ENCODE measurements around the gene KRTAP12-4. TPM values are rescaled to one million over a fixed set of nuclear protein-coding genes. Genes with fewer than 3 reads are reported as not detected.
"Not testable (repeated sequence)": the region's sequence is repeated elsewhere in the genome, so short reads cannot be mapped to it uniquely, and the experiment has no call there.

KRTAP12-4 gene
- total RNA-seq, 3 donors from 2014 or later (not counting 1 experiment from before 2014, with no cell fraction given) = not detected

DNA sequence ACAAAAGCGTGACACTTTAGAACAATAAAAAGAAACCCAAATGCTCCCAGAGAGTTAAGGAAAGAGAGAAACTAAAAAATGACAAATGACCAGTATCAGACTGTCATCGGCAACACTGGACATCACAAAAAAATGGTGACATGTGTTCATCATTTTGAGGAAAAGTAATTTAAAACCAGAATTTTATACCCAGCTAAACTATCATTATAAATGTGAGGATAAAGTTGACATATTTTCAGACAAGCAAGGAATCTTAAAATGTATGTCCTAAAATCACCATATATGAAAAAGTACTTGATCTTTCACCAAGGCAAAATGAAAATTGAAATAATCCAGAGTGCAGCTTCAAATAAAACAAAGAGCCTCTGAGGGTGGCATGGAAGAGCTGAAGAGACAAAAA is 9.6 kb downstream of the KRTAP12-4 start:
- no peak overlapping the region for H3K4me3 ChIP-seq (ENCODE audit: low read length)
- no CpG with 5 or more reads among the region's 2 CpGs for WGBS (ENCODE audit: insufficient coverage)
- Mint-ChIP-seq H3K27ac (no peak overlapping the region), H3K4me1 (peaks cover 0 to 9% of the 10 kb centered on the region in 2 donors), H3K27me3 (ENCODE audit: low read depth in 2 of 2) (peaks cover 12 to 20% of the 10 kb centered on the region in 2 donors), H3K4me3 (no peak overlapping the region), H3K9me3 (peaks cover 4 to 16% of the 10 kb centered on the region in 2 donors), H3K36me3 (peaks cover 11% of the 10 kb centered on the region)
- DNase-seq (no peak), ATAC-seq (no peak)
- peaks cover 2% of the 10 kb centered on the region for H3K27me3 ChIP-seq (ENCODE audit: control insufficient read depth, insufficient read depth, low read length)
- peaks cover 6% of the 10 kb centered on the region for H3K4me1 ChIP-seq (ENCODE audit: control insufficient read depth, insufficient read depth, low read length)
- intact Hi-C loops (cut with micrococcal nuclease) = no loop called here
- H3K36me3 ChIP-seq (ENCODE audit: control insufficient read depth, insufficient read depth, low read length) = no peaks in the 10 kb centered on the region
- H3K27ac ChIP-seq (ENCODE audit: low read length) = no peak overlapping the region
- peaks cover 17% of the 10 kb centered on the region for H3K9me3 ChIP-seq (ENCODE audit: control insufficient read depth, insufficient read depth, low read length)
- TF ChIP-seq, protein P1, sequence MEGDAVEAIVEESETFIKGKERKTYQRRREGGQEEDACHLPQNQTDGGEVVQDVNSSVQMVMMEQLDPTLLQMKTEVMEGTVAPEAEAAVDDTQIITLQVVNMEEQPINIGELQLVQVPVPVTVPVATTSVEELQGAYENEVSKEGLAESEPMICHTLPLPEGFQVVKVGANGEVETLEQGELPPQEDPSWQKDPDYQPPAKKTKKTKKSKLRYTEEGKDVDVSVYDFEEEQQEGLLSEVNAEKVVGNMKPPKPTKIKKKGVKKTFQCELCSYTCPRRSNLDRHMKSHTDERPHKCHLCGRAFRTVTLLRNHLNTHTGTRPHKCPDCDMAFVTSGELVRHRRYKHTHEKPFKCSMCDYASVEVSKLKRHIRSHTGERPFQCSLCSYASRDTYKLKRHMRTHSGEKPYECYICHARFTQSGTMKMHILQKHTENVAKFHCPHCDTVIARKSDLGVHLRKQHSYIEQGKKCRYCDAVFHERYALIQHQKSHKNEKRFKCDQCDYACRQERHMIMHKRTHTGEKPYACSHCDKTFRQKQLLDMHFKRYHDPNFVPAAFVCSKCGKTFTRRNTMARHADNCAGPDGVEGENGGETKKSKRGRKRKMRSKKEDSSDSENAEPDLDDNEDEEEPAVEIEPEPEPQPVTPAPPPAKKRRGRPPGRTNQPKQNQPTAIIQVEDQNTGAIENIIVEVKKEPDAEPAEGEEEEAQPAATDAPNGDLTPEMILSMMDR (IDR thresholded peaks at IDR 0.05) = no peak

DNA sequence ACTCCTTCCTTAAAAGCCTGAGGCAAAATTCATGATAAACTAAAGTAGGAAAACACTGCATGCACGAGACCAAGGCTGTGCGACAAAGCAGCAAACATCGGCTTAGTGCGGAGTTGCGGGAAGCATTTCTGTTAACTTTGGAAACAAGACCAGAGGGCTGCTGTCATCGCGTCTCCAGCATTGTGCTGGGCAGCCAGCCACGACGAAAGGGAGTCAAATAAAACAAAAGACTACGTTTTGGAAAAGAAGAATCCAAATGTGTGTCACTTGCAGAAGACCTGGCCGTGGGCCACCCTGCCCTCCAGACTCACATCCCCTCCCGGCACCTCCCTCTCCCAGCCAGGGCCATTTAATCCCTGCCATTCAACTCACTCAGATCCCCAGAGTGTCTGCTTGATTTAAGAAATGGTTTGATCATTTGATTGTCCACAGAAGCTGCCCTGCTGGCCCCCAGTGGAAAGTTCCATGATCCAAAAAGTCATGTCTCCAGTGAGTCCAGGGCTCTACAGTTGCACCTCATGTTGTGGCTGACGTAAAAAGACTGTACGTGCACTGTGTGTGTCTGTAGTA is 10.6 kb downstream of the KRTAP12-4 start:
- Histone ChIP-seq H3K9me3 (ENCODE audit: control insufficient read depth, insufficient read depth, low read length) (peaks cover 17% of the 10 kb centered on the region), H3K4me1 (ENCODE audit: control insufficient read depth, insufficient read depth, low read length) (peaks cover 3% of the 10 kb centered on the region), H3K27me3 (ENCODE audit: control insufficient read depth, insufficient read depth, low read length) (peaks cover 2% of the 10 kb centered on the region), H3K4me3 (ENCODE audit: low read length) (no peak overlapping the region), H3K27ac (ENCODE audit: low read length) (no peak overlapping the region), H3K36me3 (ENCODE audit: control insufficient read depth, insufficient read depth, low read length) (no peaks in the 10 kb centered on the region)
- Mint-ChIP-seq H3K4me1 (peaks cover 0 to 9% of the 10 kb centered on the region in 2 donors), H3K9me3 (peaks cover 4 to 16% of the 10 kb centered on the region in 2 donors), H3K4me3 (no peak overlapping the region), H3K36me3 (peaks cover 11% of the 10 kb centered on the region), H3K27ac (no peak overlapping the region), H3K27me3 (ENCODE audit: low read depth in 2 of 2) (peaks cover 14 to 23% of the 10 kb centered on the region in 2 donors)
- WGBS (ENCODE audit: insufficient coverage) = 75% methylated on average over 13 of the region's 14 CpGs
- DNase-seq = no peak
- intact Hi-C loops (cut with micrococcal nuclease) = no loop called here
- no peak for ATAC-seq
- TF ChIP-seq, protein P1 (IDR thresholded peaks at IDR 0.05) = no peak

DNA sequence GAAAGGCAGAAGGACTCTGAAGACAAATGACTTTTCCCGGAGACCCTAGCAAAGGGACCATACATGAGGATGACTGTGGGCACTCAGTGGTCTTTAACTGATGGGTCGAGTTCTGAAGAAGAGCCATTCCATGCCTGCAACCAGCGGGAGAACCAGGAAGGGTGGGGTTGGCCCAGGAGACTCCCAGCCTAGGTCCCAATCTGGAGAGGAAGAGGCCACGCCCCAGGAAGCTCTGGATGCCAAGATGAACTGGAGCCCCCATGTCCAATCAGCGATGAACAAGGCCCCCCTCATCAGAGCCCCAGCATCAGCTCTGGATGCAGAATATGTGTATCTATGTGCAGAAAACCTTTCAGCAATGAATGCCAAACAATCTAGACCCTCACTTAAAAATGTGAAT is 13.7 kb downstream of the KRTAP12-4 start:
- Histone ChIP-seq H3K27ac (ENCODE audit: low read length) (no peak overlapping the region), H3K36me3 (ENCODE audit: control insufficient read depth, insufficient read depth, low read length) (no peaks in the 10 kb centered on the region), H3K4me3 (ENCODE audit: low read length) (no peak overlapping the region), H3K4me1 (ENCODE audit: control insufficient read depth, insufficient read depth, low read length) (no peaks in the 10 kb centered on the region), H3K27me3 (ENCODE audit: control insufficient read depth, insufficient read depth, low read length) (peaks cover 2% of the 10 kb centered on the region), H3K9me3 (ENCODE audit: control insufficient read depth, insufficient read depth, low read length) (peaks cover 17% of the 10 kb centered on the region)
- WGBS (ENCODE audit: insufficient coverage) = 92% methylated on average over 5 of the region's 5 CpGs
- TF ChIP-seq, protein P1 (IDR thresholded peaks at IDR 0.05) = no peak
- Mint-ChIP-seq H3K27ac (no peak overlapping the region), H3K27me3 (ENCODE audit: low read depth in 2 of 2) (peaks cover 19 to 24% of the 10 kb centered on the region in 2 donors), H3K4me3 (no peak overlapping the region), H3K9me3 (peaks cover 4 to 16% of the 10 kb centered on the region in 2 donors), H3K4me1 (peaks cover 0 to 5% of the 10 kb centered on the region in 2 donors), H3K36me3 (peaks cover 11% of the 10 kb centered on the region)
- DNase-seq (no peak), ATAC-seq (no peak)
- intact Hi-C loops (cut with micrococcal nuclease) = no loop called here

DNA sequence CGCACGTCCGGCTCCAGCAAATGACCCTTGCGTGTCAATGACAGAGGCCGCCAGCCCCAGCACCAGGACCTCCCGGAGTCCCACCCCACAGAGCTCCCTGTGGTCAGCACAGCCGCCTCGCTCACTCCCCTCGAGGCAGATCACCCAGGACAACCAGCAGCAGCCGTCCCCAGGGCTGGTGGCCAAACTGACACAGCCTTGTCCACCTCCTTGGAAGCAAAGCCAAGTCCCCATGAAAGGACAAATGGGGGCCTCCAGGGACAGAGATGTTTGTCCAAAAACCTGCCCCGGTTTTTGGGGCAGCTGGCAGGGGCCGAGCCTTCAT is 15.2 kb downstream of the KRTAP12-4 start:
- Mint-ChIP-seq H3K4me1 (peaks cover 0 to 5% of the 10 kb centered on the region in 2 donors), H3K27ac (no peak overlapping the region), H3K4me3 (no peak overlapping the region), H3K36me3 (peaks cover 3% of the 10 kb centered on the region), H3K27me3 (ENCODE audit: low read depth in 2 of 2) (peaks cover 18 to 22% of the 10 kb centered on the region in 2 donors), H3K9me3 (peaks cover 0 to 8% of the 10 kb centered on the region in 2 donors)
- 89% methylated on average over 12 of the region's 12 CpGs for WGBS (ENCODE audit: insufficient coverage)
- no peak overlapping the region for H3K27ac ChIP-seq (ENCODE audit: low read length)
- DNase-seq (no peak), ATAC-seq (no peak)
- intact Hi-C loops (cut with micrococcal nuclease) = no loop called here
- TF ChIP-seq, protein P1 (IDR thresholded peaks at IDR 0.05) = no peak
- H3K9me3 ChIP-seq (ENCODE audit: control insufficient read depth, insufficient read depth, low read length) = peaks cover 11% of the 10 kb centered on the region
- H3K36me3 ChIP-seq (ENCODE audit: control insufficient read depth, insufficient read depth, low read length) = no peaks in the 10 kb centered on the region
- no peaks in the 10 kb centered on the region for H3K27me3 ChIP-seq (ENCODE audit: control insufficient read depth, insufficient read depth, low read length)
- no peaks in the 10 kb centered on the region for H3K4me1 ChIP-seq (ENCODE audit: control insufficient read depth, insufficient read depth, low read length)
- no peak overlapping the region for H3K4me3 ChIP-seq (ENCODE audit: low read length)

DNA sequence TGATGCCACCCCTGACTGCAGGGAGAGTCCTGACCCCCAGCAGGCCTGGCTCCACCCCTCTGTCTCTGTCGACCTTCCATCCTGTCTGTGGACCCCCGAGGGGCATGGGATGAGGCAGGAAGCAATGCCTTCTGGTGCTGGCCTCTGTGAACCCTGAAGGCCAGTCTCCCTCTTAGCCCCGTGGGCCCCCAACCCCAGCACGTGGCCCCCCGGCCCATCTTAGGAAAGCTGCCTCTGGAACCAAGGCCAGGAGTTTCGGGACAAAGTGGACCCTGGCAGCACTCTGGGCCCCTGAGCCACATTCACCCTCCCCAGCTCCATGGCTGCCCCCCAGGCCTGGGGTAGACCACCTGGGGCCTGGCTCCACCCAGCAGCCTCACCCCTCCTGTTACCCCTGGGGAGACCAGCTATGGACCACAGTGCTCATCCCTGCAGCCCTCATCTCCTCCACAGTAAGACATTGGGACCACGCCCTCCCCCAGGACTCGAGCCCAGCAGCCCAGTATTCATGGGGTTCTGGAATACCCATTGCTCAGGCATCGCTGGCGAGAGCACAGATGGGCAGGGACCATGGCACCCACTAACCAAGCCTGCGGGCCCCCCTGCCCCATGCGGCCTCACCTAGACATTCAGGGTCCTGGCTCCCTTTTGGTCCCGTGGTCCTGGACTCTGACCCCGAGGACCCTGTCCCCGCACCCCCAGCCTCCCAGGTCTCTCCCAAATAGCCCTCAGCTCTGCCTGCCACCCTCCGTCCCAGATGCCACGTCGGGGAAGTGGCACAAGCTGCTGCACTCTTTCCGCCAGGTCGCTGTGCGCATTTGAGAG is 15.7 kb downstream of the KRTAP12-4 start:
- H3K4me3 Mint-ChIP-seq; H3K4me1 ChIP-seq (ENCODE audit: control insufficient read depth, insufficient read depth, low read length); H3K27ac Mint-ChIP-seq; H3K27me3 ChIP-seq (ENCODE audit: control insufficient read depth, insufficient read depth, low read length); H3K36me3 ChIP-seq (ENCODE audit: control insufficient read depth, insufficient read depth, low read length); H3K9me3 ChIP-seq (ENCODE audit: control insufficient read depth, insufficient read depth, low read length); H3K4me1 Mint-ChIP-seq; ATAC-seq; H3K36me3 Mint-ChIP-seq; DNase-seq; H3K9me3 Mint-ChIP-seq; H3K4me3 ChIP-seq (ENCODE audit: low read length); H3K27ac ChIP-seq (ENCODE audit: low read length); intact Hi-C loops (cut with micrococcal nuclease): not testable (repeated sequence)
- WGBS (ENCODE audit: insufficient coverage) = 89% methylated on average over 17 of the region's 21 CpGs
- peaks cover 18 to 26% of the 10 kb centered on the region in 2 donors for H3K27me3 Mint-ChIP-seq (ENCODE audit: low read depth in 2 of 2)
